Activated T-cell treated with anti-CD3 and anti-CD28 coated beads for 48 hours (primary cell): ENCODE results near the gene TSHZ2.
"Not testable (repeated sequence)": the region's sequence is repeated elsewhere in the genome, so short reads cannot be mapped to it uniquely, and the experiment has no call there.

Experiments
- DNase-seq: peaks from one replicate; pipeline ENCODE4 v3.0.0-alpha.2; 2020; ENCODE audit warnings: low read depth

TSHZ2 gene

DNA sequence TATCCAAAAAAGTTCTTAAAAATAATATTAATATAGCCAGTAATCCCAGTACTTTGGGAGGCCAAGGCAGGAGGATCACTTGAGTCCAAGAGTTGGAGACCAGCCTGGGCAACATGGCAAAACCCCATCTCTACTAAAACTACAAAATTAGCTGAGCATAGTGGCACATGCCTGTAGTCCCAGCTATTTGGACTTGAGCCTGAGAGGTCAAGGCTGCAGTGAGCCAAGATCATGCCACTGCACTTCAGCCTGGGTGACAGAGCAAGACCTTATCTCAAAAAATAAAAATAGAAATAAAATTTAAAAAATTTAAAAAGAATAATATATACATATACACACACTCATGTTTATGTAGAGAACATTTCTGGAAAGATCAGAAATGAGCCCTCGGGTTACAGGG, 441.7 kb downstream of the TSHZ2 start:
- DNase-seq = not testable (repeated sequence)

- DNase-seq = no peak
These were observed 447.7 kb downstream of the TSHZ2 start for GRCh38 chr20:53419693-53420460.

- DNase-seq = no peak
These were observed 449.2 kb downstream of the TSHZ2 start for GRCh38 chr20:53421343-53421742.

GRCh38 chr20:53422039-53422438, 449.9 kb downstream of the TSHZ2 start:
- no peak for DNase-seq

DNA sequence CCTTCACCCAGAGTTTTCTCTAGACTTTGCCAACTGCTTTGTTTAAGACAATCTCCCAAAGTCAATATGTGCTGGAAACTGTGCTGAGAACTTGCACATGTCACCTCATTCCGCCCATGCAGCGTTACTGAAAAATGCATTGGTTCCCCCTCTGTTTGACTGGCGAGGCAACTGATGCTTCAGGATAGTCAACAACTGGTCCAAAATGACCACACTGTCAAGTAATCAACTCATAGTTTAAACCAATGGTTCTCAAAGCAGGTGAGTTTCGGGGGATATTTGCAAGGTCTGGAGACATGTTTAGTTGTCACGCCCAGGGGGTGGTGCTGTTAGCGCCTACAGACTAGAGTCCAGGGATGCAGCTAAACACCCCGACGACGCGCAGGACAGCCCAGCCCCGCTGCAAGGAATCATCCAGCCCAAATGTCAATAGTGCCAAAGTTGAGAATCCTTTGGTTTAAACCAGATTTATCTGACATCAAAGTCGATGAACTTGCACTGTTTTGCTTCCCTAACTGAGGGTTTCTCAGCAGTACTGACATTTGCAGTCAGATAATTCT, 451.5 kb downstream of the TSHZ2 start:
- DNase-seq = no peak

DNA sequence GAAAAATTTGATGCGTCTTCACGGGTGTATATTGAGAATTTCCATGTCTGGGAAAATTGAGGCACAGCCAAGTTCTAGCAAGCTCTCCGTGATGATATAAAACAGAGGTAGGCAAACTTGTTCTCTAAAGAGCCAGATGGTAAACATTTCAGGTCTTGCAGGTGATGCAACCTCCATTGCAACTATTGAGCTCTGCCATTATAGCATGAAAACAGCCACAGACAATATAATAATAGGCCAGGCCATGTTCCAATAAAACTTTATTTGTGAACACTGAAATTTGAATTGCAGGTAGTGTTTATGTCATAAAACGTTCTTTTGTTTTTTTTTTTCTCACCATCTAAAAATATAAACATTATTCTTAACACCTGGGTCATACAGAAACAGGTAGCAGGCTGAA, 453.3 kb downstream of the TSHZ2 start:
- DNase-seq = no peak

DNA sequence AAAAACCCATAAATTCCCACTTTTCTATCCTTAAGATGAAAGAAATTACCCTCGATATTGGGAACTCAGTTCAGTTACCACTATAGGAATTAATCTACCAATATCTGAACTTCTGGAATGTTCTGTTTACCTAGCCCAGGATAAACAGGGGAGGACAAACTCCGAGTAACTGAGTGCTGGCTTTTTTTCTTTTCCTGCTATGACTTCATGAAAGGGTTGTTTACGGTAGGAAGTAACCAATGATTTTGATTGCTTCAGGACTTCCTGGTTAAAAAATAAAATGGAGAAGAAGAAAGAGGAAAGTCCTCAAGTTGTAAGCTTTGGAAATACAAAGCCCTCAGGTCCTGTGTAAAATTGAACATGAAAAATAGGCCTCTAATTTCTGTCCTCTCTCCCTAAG, 453.8 kb downstream of the TSHZ2 start:
- DNase-seq = no peak

DNA sequence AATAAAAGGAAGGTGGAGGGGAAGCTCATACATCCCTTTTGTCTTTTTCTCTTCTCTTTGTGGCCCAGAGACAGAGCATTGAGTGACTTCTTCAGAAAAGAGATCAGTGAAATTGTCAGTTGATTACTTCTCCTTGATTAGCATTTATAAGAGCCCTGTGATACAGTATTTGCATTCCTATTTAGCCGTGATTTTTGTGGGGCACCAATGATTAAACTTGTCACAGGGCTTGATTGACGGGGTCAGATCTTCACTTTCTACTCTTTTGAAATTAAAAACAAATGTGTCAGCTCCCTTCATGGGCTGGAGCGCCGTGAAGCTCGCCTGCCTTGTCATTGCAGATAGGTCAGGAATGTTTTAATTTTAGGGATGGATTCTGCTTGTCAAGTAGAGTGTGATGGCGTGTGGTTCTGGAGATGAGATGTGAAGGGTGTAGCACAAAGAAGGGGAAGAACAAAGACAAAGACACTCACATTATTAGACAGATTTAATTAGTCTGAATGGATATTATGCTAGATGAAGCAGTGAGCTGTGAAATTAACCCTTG, 454.7 kb downstream of the TSHZ2 start:
- DNase-seq = no peak

- no peak for DNase-seq
These were observed 455.8 kb downstream of the TSHZ2 start for GRCh38 chr20:53427951-53428350.

DNA sequence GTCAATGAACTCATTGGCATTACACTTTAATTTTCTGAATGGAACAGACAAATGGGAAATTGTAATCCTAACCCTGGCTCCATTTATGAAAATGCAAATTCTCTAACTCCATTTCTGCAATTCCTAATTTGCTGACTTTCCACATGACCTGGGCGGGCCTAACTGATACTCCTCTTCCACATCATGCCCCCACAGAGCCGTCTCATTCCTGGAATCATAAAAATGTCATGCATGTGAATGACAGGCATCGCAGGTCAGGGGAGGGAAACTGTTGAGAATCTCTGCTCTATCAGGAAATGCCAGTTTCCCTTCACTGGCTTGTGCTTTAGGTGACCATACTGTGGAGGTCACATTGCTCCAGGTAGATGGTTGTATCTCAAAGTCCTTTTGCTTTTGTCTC, 456.4 kb downstream of the TSHZ2 start:
- no peak for DNase-seq

DNA sequence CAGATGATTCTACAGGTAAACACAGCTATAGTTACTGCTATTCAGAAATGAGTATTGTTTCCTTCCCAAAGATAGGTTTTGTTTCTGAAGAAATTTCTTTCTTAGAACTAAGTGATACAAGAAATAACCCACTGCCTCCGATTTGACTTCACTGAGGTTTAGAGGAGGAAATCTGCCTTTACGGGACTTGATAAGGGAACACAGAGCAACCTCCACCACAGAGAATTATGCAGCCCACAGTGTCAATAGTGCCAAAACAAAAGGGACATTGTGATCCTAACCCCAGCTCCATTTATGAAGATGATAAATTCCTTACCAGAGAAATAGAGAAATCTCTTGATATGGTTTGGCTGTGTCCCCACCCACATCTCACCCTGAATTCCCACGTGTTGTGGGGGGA, 456.8 kb downstream of the TSHZ2 start:
- DNase-seq = no peak

- DNase-seq = no peak
These were observed 462.5 kb downstream of the TSHZ2 start for GRCh38 chr20:53434662-53435061.

- DNase-seq = not testable (repeated sequence)
These were observed 464.8 kb downstream of the TSHZ2 start for GRCh38 chr20:53436927-53437326.

DNA sequence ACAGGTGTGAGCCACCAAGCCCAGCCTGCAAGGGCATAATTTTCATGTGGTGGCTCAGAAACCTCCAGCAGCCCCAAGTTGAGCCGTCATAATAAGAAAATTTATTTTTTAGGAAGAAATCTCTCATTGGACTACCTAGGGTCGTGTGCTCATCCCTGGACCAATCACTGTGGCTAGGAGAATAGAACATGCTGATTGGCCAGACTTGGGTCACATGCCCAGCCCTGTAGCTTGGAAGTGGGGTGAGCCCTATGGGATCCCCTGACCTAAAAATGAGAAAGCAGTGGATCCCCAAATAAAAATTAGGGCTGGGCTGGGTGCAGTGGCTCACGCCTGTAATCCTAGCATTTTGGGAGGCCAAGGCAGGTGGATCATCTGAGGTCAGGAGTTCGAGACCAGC, 466.2 kb downstream of the TSHZ2 start:
- DNase-seq = no peak

- no peak for DNase-seq
These were observed 466.9 kb downstream of the TSHZ2 start for GRCh38 chr20:53439046-53439445.

GRCh38 chr20:53439616-53440015, 467.5 kb downstream of the TSHZ2 start:
- no peak for DNase-seq

GRCh38 chr20:53444401-53445149, 472.4 kb downstream of the TSHZ2 start:
- no peak for DNase-seq

GRCh38 chr20:53445321-53445731, 473.2 kb downstream of the TSHZ2 start:
- no peak for DNase-seq

DNA sequence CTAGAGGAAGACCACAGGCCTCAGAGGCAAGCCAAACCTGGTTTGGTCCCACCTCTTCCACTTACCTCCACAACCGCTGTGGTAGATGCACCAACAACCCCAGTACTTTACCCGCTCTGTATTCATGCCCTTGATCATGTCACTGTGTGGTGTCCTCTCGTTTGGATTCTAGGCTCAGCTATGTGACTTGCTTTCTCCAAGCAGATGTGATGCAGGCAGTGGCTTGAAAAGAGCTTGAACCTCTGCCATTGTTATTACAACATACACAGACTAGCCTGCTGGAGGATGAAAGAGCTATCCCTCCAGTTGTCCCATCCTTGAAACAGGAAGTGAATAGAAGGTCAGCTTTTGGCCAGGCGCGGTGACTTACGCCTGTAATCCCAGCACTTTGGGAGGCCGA, 473.8 kb downstream of the TSHZ2 start:
- no peak for DNase-seq

GRCh38 chr20:53447316-53447715, 475.2 kb downstream of the TSHZ2 start:
- DNase-seq = no peak

- no peak for DNase-seq
These were observed 476.3 kb downstream of the TSHZ2 start for GRCh38 chr20:53448426-53448825.

- DNase-seq = no peak
These were observed 476.7 kb downstream of the TSHZ2 start for GRCh38 chr20:53448875-53449274.

GRCh38 chr20:53453076-53453475, 480.9 kb downstream of the TSHZ2 start:
- DNase-seq = no peak
